ENCODE data around the gene TIMM13.
"Not testable (repeated sequence)": the region's sequence is repeated elsewhere in the genome, so short reads cannot be mapped to it uniquely, and the experiment has no call there.

Gene TIMM13

GRCh38 chr19:2420490-2420889 lies 6.9 kb downstream of the TIMM13 start:
- Histone ChIP-seq H3K9me3 (ENCODE audit: insufficient read depth, low read length) (no peaks in the 10 kb centered on the region), H3K79me2 (ENCODE audit: insufficient read depth, low read length) (peaks cover 13% of the 10 kb centered on the region), H3K36me3 (ENCODE audit: low read length) (no peaks in the 10 kb centered on the region), H3K4me2 (ENCODE audit: low read depth, low read length, poor library complexity, severe bottlenecking) (no peak overlapping the region), H3K4me3 (ENCODE audit: insufficient read depth, low read length, poor library complexity, severe bottlenecking) (no peak overlapping the region), H2AFZ (ENCODE audit: low read depth, low read length, severe bottlenecking) (no peak overlapping the region), H3K27me3 (ENCODE audit: low read length) (no peaks in the 10 kb centered on the region), H4K20me1 (ENCODE audit: low read depth, low read length) (no peaks in the 10 kb centered on the region), H3F3A (ENCODE audit: insufficient read depth) (no peaks in the 10 kb centered on the region; the same call in 1 of the 2 replicates), H3K27ac (ENCODE audit: low read depth, low read length) (no peak overlapping the region), H3K9me2 (replicated peaks; ENCODE audit: insufficient read depth, low read length) (no peaks in the 10 kb centered on the region), H3K9ac (ENCODE audit: low read length) (no peak overlapping the region)
- TF ChIP-seq CTCF (IDR thresholded peaks at IDR 0.05; ENCODE audit: insufficient read depth, low read length, poor library complexity, severe bottlenecking) (no peak), EZH2phosphoT487 (conservative IDR thresholded peaks at IDR 0.05; ENCODE audit: low read length) (no peak)

GRCh38 chr19:2419754-2420153 lies 7.6 kb downstream of the TIMM13 start:
- no peaks in the 10 kb centered on the region for H4K20me1 ChIP-seq (ENCODE audit: low read depth, low read length)
- H3K9ac ChIP-seq (ENCODE audit: low read length) = no peak overlapping the region
- no peak overlapping the region for H3K4me3 ChIP-seq (ENCODE audit: insufficient read depth, low read length, poor library complexity, severe bottlenecking)
- no peaks in the 10 kb centered on the region for H3K9me2 ChIP-seq (replicated peaks; ENCODE audit: insufficient read depth, low read length)
- H3F3A ChIP-seq (ENCODE audit: insufficient read depth) = no peaks in the 10 kb centered on the region; the same call in 1 of the 2 replicates
- H3K36me3 ChIP-seq (ENCODE audit: low read length) = no peaks in the 10 kb centered on the region
- H3K9me3 ChIP-seq (ENCODE audit: insufficient read depth, low read length) = no peaks in the 10 kb centered on the region
- H3K4me2 ChIP-seq (ENCODE audit: low read depth, low read length, poor library complexity, severe bottlenecking) = no peak overlapping the region
- peaks cover 8% of the 10 kb centered on the region; the same call in 1 of the 2 replicates for H3K79me2 ChIP-seq (ENCODE audit: insufficient read depth, low read length)
- no peak for TF ChIP-seq CTCF (IDR thresholded peaks at IDR 0.05; ENCODE audit: insufficient read depth, low read length, poor library complexity, severe bottlenecking)
- no peak for TF ChIP-seq EZH2phosphoT487 (conservative IDR thresholded peaks at IDR 0.05; ENCODE audit: low read length)
- no peak overlapping the region for H2AFZ ChIP-seq (ENCODE audit: low read depth, low read length, severe bottlenecking)
- no peaks in the 10 kb centered on the region for H3K27me3 ChIP-seq (ENCODE audit: low read length)
- H3K27ac ChIP-seq (ENCODE audit: low read depth, low read length) = no peak overlapping the region

- no peaks in the 10 kb centered on the region for H3K9me2 ChIP-seq (replicated peaks; ENCODE audit: insufficient read depth, low read length)
- no peak overlapping the region for H3K27ac ChIP-seq (ENCODE audit: low read depth, low read length)
- no peak for TF ChIP-seq CTCF (IDR thresholded peaks at IDR 0.05; ENCODE audit: insufficient read depth, low read length, poor library complexity, severe bottlenecking)
- TF ChIP-seq EZH2phosphoT487 (conservative IDR thresholded peaks at IDR 0.05; ENCODE audit: low read length) = no peak
- no peaks in the 10 kb centered on the region for H3K27me3 ChIP-seq (ENCODE audit: low read length)
- H3K9me3 ChIP-seq (ENCODE audit: insufficient read depth, low read length) = no peaks in the 10 kb centered on the region
- H3K4me3 ChIP-seq (ENCODE audit: insufficient read depth, low read length, poor library complexity, severe bottlenecking) = no peak overlapping the region
- H3K4me2 ChIP-seq (ENCODE audit: low read depth, low read length, poor library complexity, severe bottlenecking) = no peak overlapping the region
- H3F3A ChIP-seq (ENCODE audit: insufficient read depth) = no peaks in the 10 kb centered on the region; the same call in 1 of the 2 replicates
- no peaks in the 10 kb centered on the region for H3K79me2 ChIP-seq (ENCODE audit: insufficient read depth, low read length)
- H2AFZ ChIP-seq (ENCODE audit: low read depth, low read length, severe bottlenecking) = no peak overlapping the region
- H3K36me3 ChIP-seq (ENCODE audit: low read length) = no peaks in the 10 kb centered on the region
- H3K9ac ChIP-seq (ENCODE audit: low read length) = no peak overlapping the region
- H4K20me1 ChIP-seq (ENCODE audit: low read depth, low read length) = no peaks in the 10 kb centered on the region
These were observed 9.4 kb downstream of the TIMM13 start for GRCh38 chr19:2417881-2418406.

- not testable (repeated sequence) for H2AFZ ChIP-seq (ENCODE audit: low read depth, low read length, severe bottlenecking); H3K9ac ChIP-seq (ENCODE audit: low read length); H3K36me3 ChIP-seq (ENCODE audit: low read length); H3F3A ChIP-seq (ENCODE audit: insufficient read depth); H3K79me2 ChIP-seq (ENCODE audit: insufficient read depth, low read length); H3K9me3 ChIP-seq (ENCODE audit: insufficient read depth, low read length); H3K27me3 ChIP-seq (ENCODE audit: low read length); H3K9me2 ChIP-seq (replicated peaks; ENCODE audit: insufficient read depth, low read length); H4K20me1 ChIP-seq (ENCODE audit: low read depth, low read length); H3K27ac ChIP-seq (ENCODE audit: low read depth, low read length); H3K4me3 ChIP-seq (ENCODE audit: insufficient read depth, low read length, poor library complexity, severe bottlenecking); H3K4me2 ChIP-seq (ENCODE audit: low read depth, low read length, poor library complexity, severe bottlenecking)
These were observed 9.9 kb downstream of the TIMM13 start for GRCh38 chr19:2417436-2417835.

Measured in SU-DHL-6 (cell line).